GM19328 (cell line): Measurements from ENCODE around the gene ABCC3.

ENCODE experiments used
- ATAC-seq: cut with Tn5 transposase; IDR thresholded peaks from one replicate; pipeline ENCODE4 v1.9.1; 2021; ENCODE audit warnings: mild to moderate bottlenecking, moderate library complexity; ENCODE audit not compliant: unreplicated experiment

The ABCC3 gene, protein sequence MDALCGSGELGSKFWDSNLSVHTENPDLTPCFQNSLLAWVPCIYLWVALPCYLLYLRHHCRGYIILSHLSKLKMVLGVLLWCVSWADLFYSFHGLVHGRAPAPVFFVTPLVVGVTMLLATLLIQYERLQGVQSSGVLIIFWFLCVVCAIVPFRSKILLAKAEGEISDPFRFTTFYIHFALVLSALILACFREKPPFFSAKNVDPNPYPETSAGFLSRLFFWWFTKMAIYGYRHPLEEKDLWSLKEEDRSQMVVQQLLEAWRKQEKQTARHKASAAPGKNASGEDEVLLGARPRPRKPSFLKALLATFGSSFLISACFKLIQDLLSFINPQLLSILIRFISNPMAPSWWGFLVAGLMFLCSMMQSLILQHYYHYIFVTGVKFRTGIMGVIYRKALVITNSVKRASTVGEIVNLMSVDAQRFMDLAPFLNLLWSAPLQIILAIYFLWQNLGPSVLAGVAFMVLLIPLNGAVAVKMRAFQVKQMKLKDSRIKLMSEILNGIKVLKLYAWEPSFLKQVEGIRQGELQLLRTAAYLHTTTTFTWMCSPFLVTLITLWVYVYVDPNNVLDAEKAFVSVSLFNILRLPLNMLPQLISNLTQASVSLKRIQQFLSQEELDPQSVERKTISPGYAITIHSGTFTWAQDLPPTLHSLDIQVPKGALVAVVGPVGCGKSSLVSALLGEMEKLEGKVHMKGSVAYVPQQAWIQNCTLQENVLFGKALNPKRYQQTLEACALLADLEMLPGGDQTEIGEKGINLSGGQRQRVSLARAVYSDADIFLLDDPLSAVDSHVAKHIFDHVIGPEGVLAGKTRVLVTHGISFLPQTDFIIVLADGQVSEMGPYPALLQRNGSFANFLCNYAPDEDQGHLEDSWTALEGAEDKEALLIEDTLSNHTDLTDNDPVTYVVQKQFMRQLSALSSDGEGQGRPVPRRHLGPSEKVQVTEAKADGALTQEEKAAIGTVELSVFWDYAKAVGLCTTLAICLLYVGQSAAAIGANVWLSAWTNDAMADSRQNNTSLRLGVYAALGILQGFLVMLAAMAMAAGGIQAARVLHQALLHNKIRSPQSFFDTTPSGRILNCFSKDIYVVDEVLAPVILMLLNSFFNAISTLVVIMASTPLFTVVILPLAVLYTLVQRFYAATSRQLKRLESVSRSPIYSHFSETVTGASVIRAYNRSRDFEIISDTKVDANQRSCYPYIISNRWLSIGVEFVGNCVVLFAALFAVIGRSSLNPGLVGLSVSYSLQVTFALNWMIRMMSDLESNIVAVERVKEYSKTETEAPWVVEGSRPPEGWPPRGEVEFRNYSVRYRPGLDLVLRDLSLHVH (N-terminal part only)

GRCh38 chr17:50634224-50634914 is at the start of gene ABCC3:
ABCC3 (plus strand) TSS chr17:50634881; CDS start chr17:50634937, 56 bp downstream.
- no peak for ATAC-seq

DNA sequence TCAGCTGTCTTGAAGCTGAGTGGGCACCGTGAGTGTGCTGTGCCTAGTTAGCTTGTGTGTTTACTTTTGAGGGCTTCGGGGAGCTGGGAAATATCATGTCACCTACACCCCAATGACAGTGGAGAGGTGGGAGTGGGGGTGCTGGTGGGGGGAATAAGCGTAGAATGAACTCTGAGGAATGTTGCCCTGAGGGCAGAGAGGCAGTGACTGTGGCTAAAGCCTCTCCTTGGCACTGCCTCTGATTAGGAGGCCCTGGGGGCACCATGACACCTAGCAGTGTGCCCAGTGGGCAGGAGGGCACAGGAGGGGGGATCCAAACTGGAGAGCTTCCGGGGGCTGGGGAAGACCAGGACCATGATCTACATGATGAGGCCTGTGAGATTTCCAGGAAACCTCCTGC is 49.3 kb upstream of the ABCC3 start:
- ATAC-seq: no peak

DNA sequence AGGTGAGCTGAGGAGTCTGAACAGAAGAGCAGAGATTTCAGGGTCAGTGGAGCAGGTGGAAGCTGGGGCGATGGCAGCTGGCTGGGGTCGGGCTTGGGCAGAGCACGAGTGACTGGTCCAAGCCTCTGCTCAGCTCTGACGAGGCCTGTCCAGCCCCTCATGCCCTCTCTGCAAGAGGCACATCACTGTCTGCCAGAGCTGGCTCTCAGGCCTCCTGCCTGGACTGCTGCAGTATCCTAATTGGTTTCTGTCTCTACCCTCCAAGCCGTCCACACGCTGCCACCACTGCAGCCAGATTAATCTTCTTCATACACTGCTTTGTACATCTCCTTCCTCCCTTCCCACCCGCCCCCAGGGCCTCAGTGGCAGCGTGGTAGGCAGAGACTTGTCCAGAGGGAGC is 48.8 kb upstream of the ABCC3 start:
- no peak for ATAC-seq

DNA sequence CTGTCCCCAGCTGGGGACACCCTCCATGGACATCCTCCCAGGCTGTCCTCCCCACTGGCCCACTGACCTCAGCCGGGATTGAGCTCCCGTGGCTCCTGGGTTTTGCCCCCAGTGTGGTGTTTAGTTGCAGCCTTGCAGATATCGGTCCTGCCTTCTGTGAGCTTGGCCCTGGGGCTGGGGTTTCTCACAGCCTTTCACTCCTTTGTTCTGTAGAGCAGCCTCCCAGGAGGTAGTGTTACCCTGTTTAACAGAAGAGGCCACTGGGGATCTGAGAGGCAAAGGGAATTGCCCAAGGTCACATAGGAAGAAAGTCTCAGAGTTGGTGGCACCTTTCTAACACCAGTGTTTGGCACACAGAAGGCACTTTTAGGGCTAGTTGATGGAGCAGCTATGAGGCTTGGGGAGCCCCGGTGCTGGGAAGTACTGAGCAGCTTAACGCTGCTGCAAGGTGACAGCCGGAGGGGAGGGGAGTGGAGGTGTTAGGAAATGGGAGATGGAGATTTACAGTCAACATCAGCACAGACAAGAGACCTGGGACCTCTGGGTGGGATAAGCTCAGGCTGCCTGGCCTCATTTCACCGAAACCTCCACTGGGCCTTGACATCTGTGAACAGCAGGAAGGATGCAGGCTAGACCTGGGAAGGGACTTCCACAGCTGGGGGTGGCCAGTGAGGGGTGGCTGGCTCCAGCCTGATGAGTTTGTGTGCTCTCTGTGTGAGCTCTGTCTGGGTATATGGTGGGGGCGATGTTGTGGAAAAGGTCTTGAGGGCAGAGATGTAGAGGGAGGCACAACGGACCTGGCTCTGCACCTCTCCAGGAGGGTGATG is 48.0 kb upstream of the ABCC3 start:
- no peak for ATAC-seq

- ATAC-seq: no peak
Observed at GRCh38 chr17:50587571-50587970, 47.1 kb upstream of the ABCC3 start.

DNA sequence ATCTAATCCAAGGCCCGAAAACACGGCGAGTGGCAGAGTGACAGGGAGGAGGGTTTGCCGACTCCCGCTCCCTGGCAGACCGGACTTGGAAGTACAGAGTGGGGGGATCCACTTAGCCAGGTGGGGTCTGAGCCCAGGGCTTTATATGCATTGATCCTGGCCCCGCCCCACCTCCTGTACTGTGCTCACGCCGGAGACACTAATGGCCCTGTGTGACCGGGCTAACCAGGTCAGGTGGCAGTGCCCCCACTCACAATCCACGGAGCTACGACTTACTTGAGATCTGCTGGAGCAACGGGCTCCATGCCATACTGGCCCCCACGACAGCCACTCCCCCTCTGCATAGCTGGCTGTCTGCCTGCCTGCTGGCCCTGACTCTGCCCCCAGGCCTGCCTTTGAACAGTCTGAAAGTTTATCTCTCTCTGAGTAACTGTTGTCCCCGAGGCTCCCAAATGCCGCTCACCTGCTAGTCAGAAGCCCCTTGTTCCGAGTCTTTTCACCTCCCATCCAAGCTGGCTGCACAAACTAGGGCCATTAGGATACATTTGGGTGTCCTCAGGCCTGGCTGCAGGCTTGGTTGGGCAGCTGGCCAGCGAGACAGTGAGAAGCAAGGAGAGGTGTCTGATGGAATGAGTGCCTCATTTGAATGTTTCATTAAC is 46.2 kb upstream of the ABCC3 start:
- ATAC-seq: no peak

DNA sequence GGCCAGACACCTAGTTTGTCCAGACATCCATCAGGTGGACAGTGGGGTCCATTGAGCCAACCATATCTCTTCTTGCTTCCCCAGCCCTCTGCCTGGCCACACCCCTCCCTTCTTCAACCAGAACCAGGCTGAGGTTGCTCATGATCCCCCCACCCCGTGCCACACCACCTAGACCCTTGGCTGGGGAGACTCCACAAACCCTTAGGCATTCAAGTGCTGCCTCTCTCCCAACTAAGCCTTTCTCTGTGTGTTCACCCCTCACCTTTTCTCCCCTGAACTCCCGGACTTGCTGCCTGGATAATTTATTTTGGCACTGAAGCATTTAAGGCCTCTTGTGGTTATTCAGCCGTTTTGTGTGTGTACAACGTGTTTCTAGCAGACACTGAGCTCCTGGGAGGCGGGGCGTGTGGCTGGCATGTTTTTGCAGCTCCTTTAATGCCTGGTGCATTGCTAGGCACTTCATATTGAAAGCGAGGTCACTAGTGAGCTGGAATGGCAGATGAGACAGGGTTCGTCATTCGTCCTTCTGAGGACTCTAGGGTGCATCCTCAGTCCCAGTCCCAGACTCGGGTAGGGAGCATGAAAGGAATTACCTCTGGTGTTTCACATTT is 45.5 kb upstream of the ABCC3 start:
- ATAC-seq: no peak

- ATAC-seq: no peak
Observed at GRCh38 chr17:50590946-50591737, 43.5 kb upstream of the ABCC3 start.

GRCh38 chr17:50593321-50593720 is 41.4 kb upstream of the ABCC3 start:
- no peak for ATAC-seq

GRCh38 chr17:50594128-50594823 is 40.4 kb upstream of the ABCC3 start:
- ATAC-seq: no peak

- ATAC-seq: no peak
Observed at GRCh38 chr17:50594892-50595291, 39.8 kb upstream of the ABCC3 start.

- ATAC-seq: no peak
Observed at GRCh38 chr17:50596191-50597037, 38.3 kb upstream of the ABCC3 start.

DNA sequence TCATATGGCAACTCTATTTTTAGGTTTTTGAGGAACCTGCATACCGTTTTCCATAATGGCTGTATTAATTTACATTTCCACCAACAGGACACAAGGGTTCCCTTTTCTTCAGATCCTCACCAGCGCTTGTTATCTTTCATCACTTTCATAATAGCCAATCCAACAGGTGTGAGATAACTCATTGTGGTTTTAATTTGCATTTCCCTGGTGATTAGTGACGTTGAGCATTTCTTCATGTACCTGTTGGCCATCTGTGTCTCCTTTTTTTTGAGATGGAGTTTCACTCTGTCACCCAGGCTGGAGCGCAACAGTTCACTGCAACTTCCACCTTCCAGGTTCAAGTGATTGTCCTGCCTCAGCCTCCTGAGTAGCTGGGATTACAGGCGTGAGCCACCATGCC is 36.2 kb upstream of the ABCC3 start:
- ATAC-seq: no peak

DNA sequence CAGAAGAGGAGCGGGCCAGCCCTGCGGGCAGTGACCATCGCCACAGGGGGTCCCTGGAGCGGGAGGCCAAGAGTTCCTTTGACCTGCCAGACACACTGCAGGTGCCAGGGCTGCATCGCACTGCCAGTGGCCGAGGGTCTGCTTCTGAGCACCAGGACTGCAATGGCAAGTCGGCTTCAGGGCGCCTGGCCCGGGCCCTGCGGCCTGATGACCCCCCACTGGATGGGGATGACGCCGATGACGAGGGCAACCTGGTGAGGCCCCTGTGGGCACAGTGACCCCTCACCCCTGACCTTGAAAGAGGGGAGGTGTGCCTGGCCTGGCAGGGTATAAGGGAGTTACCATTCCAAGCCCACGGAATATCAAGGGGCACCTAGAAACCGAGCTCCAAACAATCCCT is 35.1 kb upstream of the ABCC3 start:
- no peak for ATAC-seq

- ATAC-seq: no peak
Observed at GRCh38 chr17:50601823-50602375, 32.8 kb upstream of the ABCC3 start.

DNA sequence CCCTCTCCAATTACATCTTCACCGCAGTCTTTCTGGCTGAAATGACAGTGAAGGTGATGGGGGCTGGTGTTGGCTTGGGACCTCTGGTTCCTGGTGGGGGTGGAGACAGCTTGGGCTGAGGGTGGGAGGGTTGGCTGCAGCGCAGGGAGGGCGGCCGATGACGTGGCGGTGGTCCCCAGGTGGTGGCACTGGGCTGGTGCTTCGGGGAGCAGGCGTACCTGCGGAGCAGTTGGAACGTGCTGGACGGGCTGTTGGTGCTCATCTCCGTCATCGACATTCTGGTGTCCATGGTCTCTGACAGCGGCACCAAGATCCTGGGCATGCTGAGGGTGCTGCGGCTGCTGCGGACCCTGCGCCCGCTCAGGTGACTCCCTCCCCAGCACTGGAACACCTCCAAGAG is 31.8 kb upstream of the ABCC3 start:
- no peak for ATAC-seq
